Measurements from ENCODE around the gene CCNC.

The CCNC gene, protein sequence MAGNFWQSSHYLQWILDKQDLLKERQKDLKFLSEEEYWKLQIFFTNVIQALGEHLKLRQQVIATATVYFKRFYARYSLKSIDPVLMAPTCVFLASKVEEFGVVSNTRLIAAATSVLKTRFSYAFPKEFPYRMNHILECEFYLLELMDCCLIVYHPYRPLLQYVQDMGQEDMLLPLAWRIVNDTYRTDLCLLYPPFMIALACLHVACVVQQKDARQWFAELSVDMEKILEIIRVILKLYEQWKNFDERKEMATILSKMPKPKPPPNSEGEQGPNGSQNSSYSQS

DNA sequence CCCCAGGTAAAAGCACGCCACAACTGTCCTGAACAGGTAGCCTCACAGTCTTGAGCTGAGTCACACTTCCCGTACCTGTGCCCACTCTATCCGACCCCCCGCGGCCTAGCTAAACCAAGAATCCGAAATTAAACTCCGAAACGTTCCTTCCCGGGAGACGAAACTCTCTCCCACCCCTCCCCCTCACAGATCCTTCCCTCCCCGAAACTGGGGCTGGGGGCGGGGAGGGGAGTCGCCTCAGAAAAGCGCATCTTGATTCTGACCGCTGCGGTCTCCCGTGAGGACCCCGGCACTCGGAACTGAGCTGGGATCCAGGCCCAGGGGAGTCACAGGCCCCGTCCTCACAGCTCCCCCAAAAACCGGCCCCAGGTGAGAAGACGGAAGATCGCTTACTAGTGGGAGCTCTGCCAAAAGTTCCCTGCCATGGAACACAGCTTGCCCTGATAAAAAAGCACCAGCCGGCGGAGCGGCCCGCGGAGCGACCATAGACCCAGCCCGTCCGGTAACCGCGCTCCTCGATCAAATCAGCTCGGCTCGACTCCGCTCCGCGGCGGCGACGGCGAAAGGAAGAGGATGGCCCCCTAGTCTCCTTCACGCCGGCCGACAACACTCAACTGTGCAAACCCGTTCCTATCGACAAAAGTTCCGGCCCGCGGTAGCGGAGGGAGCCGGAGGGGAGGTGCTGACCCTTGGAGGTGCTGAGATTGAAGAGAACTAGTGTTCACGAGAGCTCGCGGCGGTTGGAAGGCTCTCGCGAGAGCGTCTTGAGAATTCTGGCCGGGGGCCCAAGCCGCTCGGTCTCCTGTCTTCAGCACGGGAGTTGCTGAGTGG lies at the start of gene CCNC:
TSS of gene CCNC (minus strand) at position 558 of the 831 bp plus-strand sequence. CDS start at position 425, 133 bp downstream.
- H3K4me3 ChIP-seq (ENCODE audit: low read depth, low read length): peak within 1 kb of the TSS; percentile 91
- DNase-seq (ENCODE audit: low read depth, low spot score): peak; percentile 81
- ChIA-PET POLR2A (interaction anchor here (0.5 to 1.3 kb wide), 9 partner anchors 13 to 175 kb away, joined by 3 to 6 read pairs (median 4); partner anchors contain the start of gene COQ3), CTCF (interaction anchor here (1.7 to 2.1 kb wide), 2 partner anchors 48 to 54 kb away, joined by 3 to 9 read pairs; partner anchors contain the start of gene USP45)
- TF ChIP-seq, protein P1, sequence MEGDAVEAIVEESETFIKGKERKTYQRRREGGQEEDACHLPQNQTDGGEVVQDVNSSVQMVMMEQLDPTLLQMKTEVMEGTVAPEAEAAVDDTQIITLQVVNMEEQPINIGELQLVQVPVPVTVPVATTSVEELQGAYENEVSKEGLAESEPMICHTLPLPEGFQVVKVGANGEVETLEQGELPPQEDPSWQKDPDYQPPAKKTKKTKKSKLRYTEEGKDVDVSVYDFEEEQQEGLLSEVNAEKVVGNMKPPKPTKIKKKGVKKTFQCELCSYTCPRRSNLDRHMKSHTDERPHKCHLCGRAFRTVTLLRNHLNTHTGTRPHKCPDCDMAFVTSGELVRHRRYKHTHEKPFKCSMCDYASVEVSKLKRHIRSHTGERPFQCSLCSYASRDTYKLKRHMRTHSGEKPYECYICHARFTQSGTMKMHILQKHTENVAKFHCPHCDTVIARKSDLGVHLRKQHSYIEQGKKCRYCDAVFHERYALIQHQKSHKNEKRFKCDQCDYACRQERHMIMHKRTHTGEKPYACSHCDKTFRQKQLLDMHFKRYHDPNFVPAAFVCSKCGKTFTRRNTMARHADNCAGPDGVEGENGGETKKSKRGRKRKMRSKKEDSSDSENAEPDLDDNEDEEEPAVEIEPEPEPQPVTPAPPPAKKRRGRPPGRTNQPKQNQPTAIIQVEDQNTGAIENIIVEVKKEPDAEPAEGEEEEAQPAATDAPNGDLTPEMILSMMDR (IDR thresholded peaks at IDR 0.05; ENCODE audit: insufficient read depth, low read length, missing control alignments): no peak

DNA sequence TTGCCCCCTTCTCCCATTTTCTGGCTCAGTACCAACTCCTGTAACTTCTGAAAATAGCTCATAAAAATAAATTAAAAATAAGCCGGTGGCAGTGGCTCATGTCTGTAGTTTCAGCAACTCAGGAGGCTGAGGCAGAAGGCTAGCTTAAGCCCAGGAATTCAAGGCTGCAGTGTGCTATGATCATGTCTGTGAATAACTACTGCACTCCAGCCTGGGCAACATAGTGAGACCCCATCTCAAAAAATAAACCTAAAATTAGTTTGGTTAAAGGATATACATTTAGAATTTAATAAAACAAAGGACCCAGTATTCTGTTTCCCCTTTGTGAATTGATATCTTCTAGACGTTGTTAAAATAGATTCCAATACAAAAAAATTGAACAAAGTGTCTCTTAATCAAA lies 48.7 kb upstream of the CCNC start:
- CTCF ChIA-PET: no interaction called here

DNA sequence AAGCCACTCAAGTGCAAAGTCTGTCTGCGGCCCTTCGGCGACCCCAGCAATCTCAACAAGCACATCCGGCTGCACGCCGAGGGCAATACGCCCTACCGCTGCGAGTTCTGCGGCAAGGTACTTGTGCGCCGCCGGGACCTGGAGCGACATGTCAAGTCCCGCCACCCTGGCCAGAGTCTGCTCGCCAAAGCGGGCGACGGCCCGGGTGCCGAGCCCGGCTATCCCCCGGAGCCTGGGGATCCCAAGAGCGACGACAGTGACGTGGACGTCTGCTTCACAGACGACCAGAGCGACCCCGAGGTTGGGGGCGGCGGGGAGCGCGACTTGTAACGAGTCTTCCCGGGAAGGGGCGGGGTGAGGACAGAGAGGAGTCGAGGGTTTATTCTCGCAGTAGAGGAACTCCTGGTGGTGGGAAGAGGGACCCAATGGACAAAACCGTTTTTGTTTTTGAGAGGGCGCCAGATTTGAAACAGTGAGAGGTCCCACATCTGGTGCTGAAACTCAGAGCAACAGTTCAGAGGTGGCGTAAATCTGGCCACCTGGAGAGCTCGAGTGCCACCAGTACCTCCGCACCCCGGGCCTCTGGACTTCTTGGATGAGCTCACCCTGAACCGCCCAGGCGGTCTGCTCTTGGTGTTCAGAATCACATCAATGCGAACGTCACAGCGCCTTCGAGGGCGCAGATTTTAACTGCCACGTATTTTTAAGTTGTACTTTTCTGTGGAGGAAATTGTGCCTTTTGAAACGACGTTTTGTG lies 46.1 kb upstream of the CCNC start:
- ChIA-PET CTCF (no interaction called here), POLR2A (interaction anchor here (0.6 kb wide), 1 partner anchor 206 kb away, joined by 3 read pairs; no protein-coding TSS in a partner anchor)
- H3K4me3 ChIP-seq (ENCODE audit: low read depth, low read length): no peak overlapping the region
- no peak for DNase-seq (ENCODE audit: low read depth, low spot score)
- TF ChIP-seq, protein P1 (IDR thresholded peaks at IDR 0.05; ENCODE audit: insufficient read depth, low read length, missing control alignments): no peak

More for the DNA sequence above, 48.7 kb upstream of the CCNC start:
- H3K4me3 ChIP-seq (ENCODE audit: low read depth, low read length): no peak overlapping the region
- TF ChIP-seq, protein P1 (IDR thresholded peaks at IDR 0.05; ENCODE audit: insufficient read depth, low read length, missing control alignments): no peak
- no peak for DNase-seq (ENCODE audit: low read depth, low spot score)
- POLR2A ChIA-PET: no interaction called here

DNA sequence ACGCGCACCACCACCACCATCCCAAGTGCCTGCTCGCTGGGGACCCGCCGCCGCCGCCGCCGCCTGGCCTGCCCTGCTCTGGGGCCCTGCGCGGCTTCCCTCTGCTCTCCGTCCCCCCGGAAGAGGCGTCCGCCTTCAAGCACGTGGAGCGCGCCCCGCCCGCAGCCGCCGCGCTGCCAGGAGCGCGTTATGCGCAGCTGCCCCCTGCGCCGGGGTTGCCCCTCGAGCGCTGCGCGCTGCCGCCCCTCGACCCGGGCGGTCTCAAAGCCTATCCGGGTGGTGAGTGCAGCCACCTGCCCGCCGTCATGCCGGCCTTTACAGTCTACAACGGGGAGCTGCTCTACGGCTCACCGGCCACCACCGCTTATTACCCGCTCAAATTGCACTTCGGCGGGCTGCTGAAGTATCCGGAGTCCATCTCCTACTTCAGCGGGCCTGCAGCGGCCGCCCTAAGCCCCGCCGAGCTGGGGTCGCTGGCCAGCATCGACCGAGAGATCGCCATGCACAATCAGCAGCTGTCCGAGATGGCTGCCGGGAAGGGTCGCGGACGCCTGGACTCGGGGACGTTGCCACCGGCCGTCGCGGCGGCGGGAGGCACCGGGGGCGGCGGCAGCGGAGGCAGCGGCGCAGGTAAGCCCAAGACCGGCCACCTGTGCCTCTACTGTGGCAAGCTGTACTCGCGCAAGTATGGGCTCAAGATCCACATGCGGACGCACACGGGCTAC lies 45.4 kb upstream of the CCNC start:
- TF ChIP-seq, protein P1 (IDR thresholded peaks at IDR 0.05; ENCODE audit: insufficient read depth, low read length, missing control alignments): no peak
- peak overlapping the region; percentile 27 for H3K4me3 ChIP-seq (ENCODE audit: low read depth, low read length)
- DNase-seq (ENCODE audit: low read depth, low spot score): no peak
- ChIA-PET POLR2A (interaction anchor here (0.6 kb wide), 1 partner anchor 206 kb away, joined by 3 read pairs; no protein-coding TSS in a partner anchor), CTCF (no interaction called here)

DNA sequence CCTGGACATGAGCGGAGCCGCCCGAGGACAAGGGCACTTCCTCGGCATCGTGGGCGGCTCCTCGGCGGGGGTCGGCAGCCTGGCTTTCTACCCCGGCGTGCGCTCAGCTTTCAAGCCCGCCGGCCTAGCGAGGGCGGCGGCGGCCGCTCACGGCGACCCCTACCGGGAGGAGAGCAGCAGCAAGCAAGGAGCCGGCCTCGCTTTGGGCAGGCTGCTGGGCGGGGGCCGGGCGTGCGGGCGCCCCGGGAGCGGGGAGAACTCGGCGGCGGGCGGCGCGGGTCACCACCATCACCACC lies 44.9 kb upstream of the CCNC start:
- ChIA-PET POLR2A (no interaction called here), CTCF (no interaction called here)
- TF ChIP-seq, protein P1 (IDR thresholded peaks at IDR 0.05; ENCODE audit: insufficient read depth, low read length, missing control alignments): peak; percentile 67
- peak overlapping the region; percentile 29 for H3K4me3 ChIP-seq (ENCODE audit: low read depth, low read length)
- DNase-seq (ENCODE audit: low read depth, low spot score): no peak
